K562 treated with DMSO at 1 percent for 12 hours (cell line): ENCODE results near the gene VGLL4. TPM values are rescaled to one million over a fixed set of nuclear protein-coding genes. Genes with fewer than 3 reads are reported as not detected.

Experiments
- total RNA-seq: library from RNA; unstranded; fragments of 300-600 nt; gene quantifications from 2 replicates; pipeline ENCODE4 v1.2.3, GENCODE V29; 2022; ENCODE audit not compliant: insufficient read depth

Gene VGLL4, protein sequence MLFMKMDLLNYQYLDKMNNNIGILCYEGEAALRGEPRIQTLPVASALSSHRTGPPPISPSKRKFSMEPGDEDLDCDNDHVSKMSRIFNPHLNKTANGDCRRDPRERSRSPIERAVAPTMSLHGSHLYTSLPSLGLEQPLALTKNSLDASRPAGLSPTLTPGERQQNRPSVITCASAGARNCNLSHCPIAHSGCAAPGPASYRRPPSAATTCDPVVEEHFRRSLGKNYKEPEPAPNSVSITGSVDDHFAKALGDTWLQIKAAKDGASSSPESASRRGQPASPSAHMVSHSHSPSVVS
- total RNA-seq, result 5.3 and 19.2 TPM in 2 replicates

DNA sequence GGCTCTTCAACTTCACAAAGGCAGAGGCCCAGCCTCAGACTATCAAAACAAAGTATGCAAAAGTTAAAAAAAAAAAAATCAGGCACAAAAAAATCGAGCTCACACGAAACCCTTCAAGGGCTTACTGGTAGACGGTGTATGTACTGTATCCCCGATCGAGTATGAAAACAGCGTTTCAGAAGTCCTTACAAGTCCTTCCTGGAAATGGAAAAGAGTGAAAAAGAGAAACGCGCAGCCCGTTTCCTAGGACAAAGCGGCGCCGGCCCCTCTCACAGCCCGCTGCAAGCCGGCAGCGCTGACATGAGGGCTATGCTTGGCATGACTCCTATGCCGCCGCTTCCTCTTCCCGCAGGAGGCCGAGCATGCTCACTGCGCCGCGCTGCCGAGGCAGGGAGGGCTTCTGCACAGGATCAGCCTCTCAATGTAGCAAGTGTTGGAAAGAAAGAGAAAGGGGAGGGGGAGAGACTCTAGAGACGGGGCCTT lies at the start of gene VGLL4:
VGLL4 (minus strand) TSS at position 311 of the 483 bp plus-strand sequence. CDS start 397 bp downstream, outside the sequence.

Other genes starting within 250 kb of the VGLL4 start
- gene TAMM41, start 203.0 kb upstream of the VGLL4 start, total RNA-seq, result 15.1 and 23.8 TPM in 2 replicates